Natural killer cell treated with Interleukin-12 subunit alpha and Interleukin-12 subunit beta and Interleukin-15 and Interleukin-18, amount 100 ng/mL, for 72 hours (primary cell): ENCODE measurements around the gene GPX5. TPM values are rescaled to one million over a fixed set of nuclear protein-coding genes. Genes with fewer than 3 reads are reported as not detected.

Experiments
- ATAC-seq, 2 donors: fragments of 150-1000 bp; cut with Tn5 transposase in 1 of 2; sonication (Bioruptor Pico), chemical (Tn5 transposase) in 1 of 2; 2 replicates each; pipeline ENCODE4 v1.10.0; 2021
- DNase-seq: peaks from one replicate; pipeline ENCODE4 v3.0.0; 2022; ENCODE audit warnings: low spot score
- H3K27ac Mint-ChIP-seq, 2 donors: 1 replicate in 1 of 2; 2 replicates in 1 of 2; pipeline ENCODE4 v1.8.0; 2022; ENCODE audit warnings: mixed read lengths in 2 of 2, mild to moderate bottlenecking in 1 of 2, moderate library complexity in 1 of 2
- H3K27me3 Mint-ChIP-seq, 2 donors: 1 replicate in 1 of 2; 2 replicates in 1 of 2; pipeline ENCODE4 v1.8.0; 2022; ENCODE audit warnings: mixed read lengths in 2 of 2
- H3K36me3 Mint-ChIP-seq: one replicate; pipeline ENCODE4 v1.8.0; 2022; ENCODE audit warnings: mixed read lengths
- H3K4me1 Mint-ChIP-seq, 2 donors: 1 replicate in 1 of 2; 2 replicates in 1 of 2; pipeline ENCODE4 v1.8.0; 2022; ENCODE audit warnings: low read depth in 2 of 2, mixed read lengths in 2 of 2, mild to moderate bottlenecking in 1 of 2
- H3K4me3 Mint-ChIP-seq: one replicate; pipeline ENCODE4 v1.8.0; 2022; ENCODE audit warnings: mixed read lengths
- H3K9me3 Mint-ChIP-seq: 2 replicates; pipeline ENCODE4 v1.8.0; 2022; ENCODE audit warnings: mixed read lengths
- total RNA-seq, 2 donors: library from RNA; stranded (reverse); gene quantifications; one replicate each; pipeline ENCODE4 v1.2.3, GENCODE V29; 2022

The GPX5 gene
- total RNA-seq, result not detected

GRCh38 chr6:28525496-28526039, at the start of gene GPX5:
Gene GPX5, plus strand, starts transcription at chr6:28525881. Its CDS starts 133 bp downstream, at chr6:28526014.
- ATAC-seq (no peak), DNase-seq (no peak)
- Mint-ChIP-seq H3K27me3 (peaks cover 42 to 71% of the 10 kb centered on the region in 2 donors), H3K27ac (no peak within 1 kb of the TSS), H3K9me3 (no peaks in the 10 kb centered on the region), H3K4me3 (no peak within 1 kb of the TSS), H3K36me3 (no peaks in the 10 kb centered on the region), H3K4me1 (peaks cover 0 to 5% of the 10 kb centered on the region in 2 donors)

GRCh38 chr6:28478518-28478917, 47.2 kb upstream of the GPX5 start:
- Mint-ChIP-seq H3K27ac (no peak overlapping the region), H3K4me1 (peaks cover 0 to 7% of the 10 kb centered on the region in 2 donors), H3K9me3 (no peaks in the 10 kb centered on the region), H3K36me3 (no peaks in the 10 kb centered on the region), H3K4me3 (no peak overlapping the region), H3K27me3 (peaks cover 43 to 78% of the 10 kb centered on the region in 2 donors)
- ATAC-seq (no peak), DNase-seq (no peak)

- Mint-ChIP-seq H3K4me1 (peaks cover 0 to 11% of the 10 kb centered on the region in 2 donors), H3K27me3 (peaks cover 38 to 65% of the 10 kb centered on the region in 2 donors), H3K27ac (no peak overlapping the region), H3K4me3 (no peak overlapping the region), H3K9me3 (peaks cover 2% of the 10 kb centered on the region), H3K36me3 (no peaks in the 10 kb centered on the region)
- no peak for DNase-seq
- ATAC-seq, result no peak
Measured at GRCh38 chr6:28480253-28480932, 45.3 kb upstream of the GPX5 start.

- no peak for DNase-seq
- H3K27me3 Mint-ChIP-seq, result peaks cover 41 to 63% of the 10 kb centered on the region in 2 donors
- H3K9me3 Mint-ChIP-seq, result peaks cover 2% of the 10 kb centered on the region
- ATAC-seq, result no peak
- H3K36me3 Mint-ChIP-seq, result peaks cover 4% of the 10 kb centered on the region
- peaks cover 10 to 15% of the 10 kb centered on the region in 2 donors for H3K4me1 Mint-ChIP-seq
- no peak overlapping the region for H3K4me3 Mint-ChIP-seq
- H3K27ac Mint-ChIP-seq, result no peak overlapping the region
Measured at GRCh38 chr6:28485482-28485881, 40.2 kb upstream of the GPX5 start.

GRCh38 chr6:28486533-28486932, 39.1 kb upstream of the GPX5 start:
- no peak for ATAC-seq
- Mint-ChIP-seq H3K36me3 (peaks cover 5% of the 10 kb centered on the region), H3K4me3 (no peak overlapping the region), H3K27ac (no peak overlapping the region), H3K9me3 (peaks cover 2% of the 10 kb centered on the region), H3K4me1 (peaks cover 12 to 18% of the 10 kb centered on the region in 2 donors), H3K27me3 (peaks cover 41 to 70% of the 10 kb centered on the region in 2 donors)
- DNase-seq, result no peak

- peaks cover 18% of the 10 kb centered on the region in 2 donors for H3K4me1 Mint-ChIP-seq
- H3K9me3 Mint-ChIP-seq, result peaks cover 2% of the 10 kb centered on the region
- no peak overlapping the region for H3K27ac Mint-ChIP-seq
- peaks cover 10% of the 10 kb centered on the region for H3K36me3 Mint-ChIP-seq
- DNase-seq (no peak), ATAC-seq (no peak)
- peaks cover 42 to 71% of the 10 kb centered on the region in 2 donors for H3K27me3 Mint-ChIP-seq
- no peak overlapping the region for H3K4me3 Mint-ChIP-seq
Measured at GRCh38 chr6:28486988-28487742, 38.5 kb upstream of the GPX5 start.

- Mint-ChIP-seq H3K4me3 (peak overlapping the region; percentile 44), H3K27ac (peak overlapping the region; percentile 63 to 73), H3K9me3 (peaks cover 2% of the 10 kb centered on the region), H3K36me3 (peaks cover 10% of the 10 kb centered on the region), H3K27me3 (peaks cover 43 to 77% of the 10 kb centered on the region in 2 donors), H3K4me1 (peaks cover 18% of the 10 kb centered on the region in 2 donors)
- ATAC-seq (no peak), DNase-seq (no peak)
Measured at GRCh38 chr6:28488916-28489365, 36.7 kb upstream of the GPX5 start.

GRCh38 chr6:28489366-28490204, 36.1 kb upstream of the GPX5 start:
- Mint-ChIP-seq H3K27me3 (peaks cover 43 to 83% of the 10 kb centered on the region in 2 donors), H3K4me1 (peaks cover 18% of the 10 kb centered on the region in 2 donors), H3K36me3 (peaks cover 10% of the 10 kb centered on the region), H3K9me3 (peaks cover 2% of the 10 kb centered on the region), H3K4me3 (peak overlapping the region; percentile 44), H3K27ac (peak overlapping the region; percentile 63 to 73)
- DNase-seq (no peak), ATAC-seq (peak; percentile 56 to 62)

GRCh38 chr6:28490205-28490890, 35.3 kb upstream of the GPX5 start:
- Mint-ChIP-seq H3K4me1 (peaks cover 15 to 18% of the 10 kb centered on the region in 2 donors), H3K36me3 (peaks cover 10% of the 10 kb centered on the region), H3K27me3 (peaks cover 42 to 80% of the 10 kb centered on the region in 2 donors), H3K9me3 (no peaks in the 10 kb centered on the region), H3K27ac (no peak overlapping the region), H3K4me3 (peak overlapping the region; percentile 43)
- ATAC-seq (no peak), DNase-seq (no peak)

- no peak overlapping the region for H3K4me3 Mint-ChIP-seq
- H3K9me3 Mint-ChIP-seq, result no peaks in the 10 kb centered on the region
- ATAC-seq (no peak), DNase-seq (no peak)
- peaks cover 41 to 79% of the 10 kb centered on the region in 2 donors for H3K27me3 Mint-ChIP-seq
- H3K27ac Mint-ChIP-seq, result no peak overlapping the region
- peaks cover 10% of the 10 kb centered on the region for H3K36me3 Mint-ChIP-seq
- peaks cover 13 to 18% of the 10 kb centered on the region in 2 donors for H3K4me1 Mint-ChIP-seq
Measured at GRCh38 chr6:28491984-28492317, 33.7 kb upstream of the GPX5 start.

GRCh38 chr6:28496099-28496779, 29.4 kb upstream of the GPX5 start:
- Mint-ChIP-seq H3K27me3 (peaks cover 26 to 60% of the 10 kb centered on the region in 2 donors), H3K36me3 (peaks cover 6% of the 10 kb centered on the region), H3K4me1 (peaks cover 0 to 6% of the 10 kb centered on the region in 2 donors), H3K9me3 (no peaks in the 10 kb centered on the region), H3K27ac (no peak overlapping the region), H3K4me3 (no peak overlapping the region)
- no peak for DNase-seq
- ATAC-seq, result no peak

- H3K4me1 Mint-ChIP-seq, result no peaks in the 10 kb centered on the region
- no peaks in the 10 kb centered on the region for H3K9me3 Mint-ChIP-seq
- no peak for ATAC-seq
- no peak overlapping the region for H3K4me3 Mint-ChIP-seq
- peaks cover 18 to 50% of the 10 kb centered on the region in 2 donors for H3K27me3 Mint-ChIP-seq
- H3K36me3 Mint-ChIP-seq, result no peaks in the 10 kb centered on the region
- DNase-seq, result no peak
- H3K27ac Mint-ChIP-seq, result no peak overlapping the region
Measured at GRCh38 chr6:28497306-28497705, 28.4 kb upstream of the GPX5 start.
